Measurements from ENCODE around the gene AFF3. TPM values are rescaled to one million over a fixed set of nuclear protein-coding genes. Genes with fewer than 3 reads are reported as not detected.

The AFF3 gene
- polyA plus RNA-seq, 1 donor (not counting 4 experiments of a cell fraction or from before 2014, with no cell fraction given) = not detected

GRCh38 chr2:100180503-100180902 is 38.1 kb upstream of the AFF3 start:
- dilution Hi-C loops (cut with MboI; ENCODE audit: extremely low pct_ligation_motif_present, low sequenced_read_pairs) = no loop called here
- TF ChIP-seq CTCF (optimal IDR thresholded peaks at IDR 0.05 in 1 of 3, IDR thresholded peaks at IDR 0.05 in 1 of 3, conservative IDR thresholded peaks at IDR 0.05 in 1 of 3; ENCODE audit: extremely low read depth in 1 of 3, insufficient read depth in 2 of 3, low read length in 3 of 3) (no peak), EZH2 (IDR thresholded peaks at IDR 0.05; ENCODE audit: low read length) (no peak)
- DNase-seq (ENCODE audit: low read depth, low spot score) (no peak), FAIRE-seq (no peak)
- no peaks in the 10 kb centered on the region for H3K9me3 ChIP-seq (ENCODE audit: control insufficient read depth, low read depth, low read length)
- no peaks in the 10 kb centered on the region for H3K27me3 ChIP-seq (ENCODE audit: control insufficient read depth, extremely low read depth, insufficient read depth, low read length)
- H2AFZ ChIP-seq (ENCODE audit: control insufficient read depth, low read length) = no peak overlapping the region
- H3K9ac ChIP-seq (ENCODE audit: control insufficient read depth, extremely low read depth, insufficient read depth, low read length) = no peak overlapping the region
- H3K9me1 ChIP-seq (ENCODE audit: control insufficient read depth, extremely low read depth, insufficient read depth, low read length) = no peaks in the 10 kb centered on the region
- no peak overlapping the region for H3K4me3 ChIP-seq (ENCODE audit: control insufficient read depth in 2 of 3, extremely low read depth in 1 of 3, insufficient read depth in 2 of 3, low read depth in 1 of 3, low read length in 3 of 3)
- no peaks in the 10 kb centered on the region for H3K79me2 ChIP-seq (ENCODE audit: control insufficient read depth, insufficient read depth, low read length)
- H3K4me2 ChIP-seq (ENCODE audit: control insufficient read depth, extremely low read depth, insufficient read depth, low read depth, low read length) = no peak overlapping the region
- no peaks in the 10 kb centered on the region for H3K36me3 ChIP-seq (ENCODE audit: control insufficient read depth in 2 of 2, extremely low read depth in 1 of 2, insufficient read depth in 2 of 2, low read length in 2 of 2)
- no peaks in the 10 kb centered on the region for H4K20me1 ChIP-seq (ENCODE audit: control insufficient read depth, extremely low read depth, insufficient read depth, low read length)
- H3K27ac ChIP-seq (ENCODE audit: control insufficient read depth, insufficient read depth, low read length) = no peak overlapping the region
- no peaks in the 10 kb centered on the region for H3K4me1 ChIP-seq (ENCODE audit: control insufficient read depth, extremely low read depth, insufficient read depth, low read length)

GRCh38 chr2:100179806-100180205 is 37.4 kb upstream of the AFF3 start:
- no peaks in the 10 kb centered on the region for H3K36me3 ChIP-seq (ENCODE audit: control insufficient read depth in 2 of 2, extremely low read depth in 1 of 2, insufficient read depth in 2 of 2, low read length in 2 of 2)
- H3K27me3 ChIP-seq (ENCODE audit: control insufficient read depth, extremely low read depth, insufficient read depth, low read length) = no peaks in the 10 kb centered on the region
- H2AFZ ChIP-seq (ENCODE audit: control insufficient read depth, low read length) = no peak overlapping the region
- H4K20me1 ChIP-seq (ENCODE audit: control insufficient read depth, extremely low read depth, insufficient read depth, low read length) = no peaks in the 10 kb centered on the region
- H3K79me2 ChIP-seq (ENCODE audit: control insufficient read depth, insufficient read depth, low read length) = no peaks in the 10 kb centered on the region
- DNase-seq (ENCODE audit: low read depth, low spot score) (no peak), FAIRE-seq (no peak)
- no peaks in the 10 kb centered on the region for H3K4me1 ChIP-seq (ENCODE audit: control insufficient read depth, extremely low read depth, insufficient read depth, low read length)
- H3K4me2 ChIP-seq (ENCODE audit: control insufficient read depth, extremely low read depth, insufficient read depth, low read depth, low read length) = no peak overlapping the region
- no peak for TF ChIP-seq EZH2 (IDR thresholded peaks at IDR 0.05; ENCODE audit: low read length)
- no peak for TF ChIP-seq CTCF (optimal IDR thresholded peaks at IDR 0.05 in 1 of 3, IDR thresholded peaks at IDR 0.05 in 1 of 3, conservative IDR thresholded peaks at IDR 0.05 in 1 of 3; ENCODE audit: extremely low read depth in 1 of 3, insufficient read depth in 2 of 3, low read length in 3 of 3)
- H3K4me3 ChIP-seq (ENCODE audit: control insufficient read depth in 2 of 3, extremely low read depth in 1 of 3, insufficient read depth in 2 of 3, low read depth in 1 of 3, low read length in 3 of 3) = no peak overlapping the region
- no peak overlapping the region for H3K9ac ChIP-seq (ENCODE audit: control insufficient read depth, extremely low read depth, insufficient read depth, low read length)
- no peaks in the 10 kb centered on the region for H3K9me1 ChIP-seq (ENCODE audit: control insufficient read depth, extremely low read depth, insufficient read depth, low read length)
- H3K9me3 ChIP-seq (ENCODE audit: control insufficient read depth, low read depth, low read length) = no peaks in the 10 kb centered on the region
- no peak overlapping the region for H3K27ac ChIP-seq (ENCODE audit: control insufficient read depth, insufficient read depth, low read length)
- dilution Hi-C loops (cut with MboI; ENCODE audit: extremely low pct_ligation_motif_present, low sequenced_read_pairs) = no loop called here

All from keratinocyte (primary cell).